ENCODE data around the gene SUSD4.
"Not testable (repeated sequence)": the region's sequence is repeated elsewhere in the genome, so short reads cannot be mapped to it uniquely, and the experiment has no call there.

The SUSD4 gene

DNA sequence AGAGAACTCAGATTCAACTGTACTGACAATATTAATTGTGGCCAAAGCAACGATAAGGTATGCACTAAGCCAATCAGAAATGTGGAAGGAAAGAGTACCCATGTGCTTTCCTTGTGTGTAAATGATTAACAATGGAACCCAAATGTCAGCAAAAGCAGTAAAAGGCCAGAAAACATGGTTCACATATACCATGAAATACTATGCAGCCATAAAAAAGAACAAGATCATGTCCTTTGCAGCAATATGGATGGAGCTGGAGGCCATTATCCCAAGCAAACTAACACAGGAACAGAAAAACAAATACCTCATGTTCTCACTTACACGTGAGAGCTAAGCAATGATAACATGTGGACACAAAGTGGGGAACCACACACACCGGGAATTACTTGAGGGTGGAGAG, 78.5 kb downstream of the SUSD4 start:
- no peak for DNase-seq

DNA sequence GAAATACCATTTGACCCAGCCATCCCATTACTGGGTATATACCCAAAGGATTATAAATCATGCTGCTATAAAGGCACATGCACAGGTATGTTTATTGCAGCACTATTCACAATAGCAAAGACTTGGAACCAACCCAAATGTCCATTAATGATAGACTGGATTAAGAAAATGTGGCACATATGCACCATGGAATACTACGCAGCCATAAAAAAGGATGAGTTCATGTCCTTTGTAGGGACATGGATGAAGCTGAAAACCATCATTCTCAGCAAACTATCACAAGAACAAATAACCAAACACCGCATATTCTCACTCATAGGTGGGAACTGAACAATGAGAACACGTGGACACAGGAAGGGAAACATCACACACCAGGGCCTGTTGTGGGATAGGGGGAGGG, 80.3 kb downstream of the SUSD4 start:
- DNase-seq, result not testable (repeated sequence)

DNA sequence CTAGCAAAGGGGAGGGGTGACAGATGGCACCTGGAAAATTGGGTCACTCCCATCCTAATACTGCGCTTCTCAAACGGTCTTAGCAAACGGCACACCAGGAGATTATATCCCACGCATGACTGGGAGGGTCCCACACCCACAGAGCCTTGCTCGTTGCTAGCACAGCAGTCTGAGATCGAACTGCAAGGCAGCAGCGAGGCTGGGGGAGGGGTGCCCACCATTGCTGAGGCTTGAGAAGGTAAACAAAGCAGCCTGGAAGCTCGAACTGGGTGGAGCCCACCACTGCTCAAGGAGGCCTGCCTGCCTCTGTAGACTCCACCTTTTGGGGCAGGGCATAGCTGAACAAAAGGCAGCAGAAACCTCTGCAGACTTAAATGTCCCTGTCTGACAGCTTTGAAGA, 85.7 kb downstream of the SUSD4 start:
- not testable (repeated sequence) for DNase-seq

DNA sequence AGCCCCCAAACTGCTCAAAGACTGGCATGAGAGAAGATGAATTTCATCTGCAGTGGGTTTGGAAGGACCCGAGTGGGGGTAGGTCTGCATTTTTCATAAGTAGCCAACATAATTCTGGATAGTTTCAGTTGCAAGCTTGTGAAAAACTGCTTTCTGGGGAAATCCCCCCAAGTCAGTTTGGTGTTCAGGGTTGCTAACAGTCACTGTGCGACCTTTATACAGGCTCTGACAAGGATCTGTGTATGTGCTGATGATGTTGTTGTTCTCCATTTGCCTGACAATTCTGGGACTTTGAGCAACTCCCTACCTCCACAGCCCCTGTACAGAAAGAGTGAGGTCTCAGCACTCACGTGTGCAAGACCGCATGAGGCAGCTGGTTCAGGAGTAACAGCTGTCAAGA, 87.9 kb downstream of the SUSD4 start:
- no peak for DNase-seq

DNA sequence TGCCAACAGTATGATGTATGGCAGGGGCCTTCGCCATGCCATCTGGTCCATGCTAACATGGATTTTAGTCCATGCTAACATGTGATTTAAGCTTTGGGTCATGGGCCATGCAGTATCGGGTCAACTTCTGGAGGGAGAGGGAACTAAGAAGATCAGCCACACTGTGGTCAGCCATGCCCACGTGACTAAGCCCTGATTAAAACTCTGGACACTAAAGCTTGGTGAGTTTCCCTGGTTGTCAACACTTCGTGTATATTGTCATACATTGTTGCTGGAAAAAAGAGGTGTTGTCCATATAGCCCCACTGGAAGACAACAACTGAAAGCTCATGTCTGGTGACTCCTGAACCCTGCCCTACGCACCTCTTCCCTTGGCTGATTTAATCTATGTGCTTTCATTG, 90.5 kb downstream of the SUSD4 start:
- DNase-seq, result no peak

DNA sequence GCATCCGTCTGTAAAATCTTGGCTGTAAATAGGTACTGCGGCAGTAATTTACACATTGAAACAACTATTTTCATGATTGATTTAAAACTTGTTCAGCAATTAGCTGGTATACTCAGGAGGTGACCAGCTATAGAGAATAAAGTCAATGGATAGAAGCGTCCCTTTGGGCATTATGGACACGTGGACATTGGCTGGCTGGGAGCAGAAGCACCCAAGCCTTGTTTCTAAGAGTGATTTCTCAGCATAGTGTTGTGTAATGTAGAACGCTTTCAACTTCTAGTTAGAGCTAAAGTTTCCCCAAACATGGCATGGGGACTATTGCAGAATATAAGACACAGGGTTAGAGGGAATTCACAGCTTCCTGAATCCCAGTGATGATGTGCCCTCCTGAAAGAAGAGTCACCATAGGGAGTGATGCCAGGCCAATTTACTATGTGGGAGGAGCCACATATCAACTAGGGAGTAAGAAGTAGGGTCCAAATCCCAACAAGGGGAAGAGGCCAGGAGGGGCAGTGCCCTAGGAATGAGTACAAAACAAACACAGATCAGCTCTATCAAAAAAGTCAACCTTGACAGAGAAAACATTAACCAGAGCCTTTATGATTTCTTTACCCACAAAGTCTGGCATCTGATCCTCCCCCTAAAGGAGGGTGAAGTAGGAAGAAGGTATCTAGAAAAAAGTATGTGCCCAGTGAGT, 92.7 kb downstream of the SUSD4 start:
- no peak for DNase-seq

DNA sequence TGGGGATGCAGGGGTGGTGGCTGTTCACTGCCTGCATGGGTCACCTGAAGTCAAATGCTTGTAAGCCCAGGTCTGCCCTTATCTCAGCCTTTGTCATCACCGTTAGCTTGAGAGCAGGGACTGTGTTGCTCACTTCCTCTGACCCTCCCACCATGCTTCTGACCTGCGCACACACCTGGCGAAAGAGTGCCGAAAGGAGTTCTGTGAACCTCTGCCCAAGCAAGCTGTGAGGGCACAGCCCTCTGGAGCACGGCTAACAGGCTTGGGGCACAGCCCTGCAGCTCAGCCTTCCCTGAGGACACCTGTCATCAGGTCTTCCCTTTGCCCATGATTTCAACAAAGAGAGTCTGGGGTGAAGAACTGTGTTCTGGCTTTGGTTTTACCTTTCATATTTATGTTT, 93.8 kb downstream of the SUSD4 start:
- no peak for DNase-seq

DNA sequence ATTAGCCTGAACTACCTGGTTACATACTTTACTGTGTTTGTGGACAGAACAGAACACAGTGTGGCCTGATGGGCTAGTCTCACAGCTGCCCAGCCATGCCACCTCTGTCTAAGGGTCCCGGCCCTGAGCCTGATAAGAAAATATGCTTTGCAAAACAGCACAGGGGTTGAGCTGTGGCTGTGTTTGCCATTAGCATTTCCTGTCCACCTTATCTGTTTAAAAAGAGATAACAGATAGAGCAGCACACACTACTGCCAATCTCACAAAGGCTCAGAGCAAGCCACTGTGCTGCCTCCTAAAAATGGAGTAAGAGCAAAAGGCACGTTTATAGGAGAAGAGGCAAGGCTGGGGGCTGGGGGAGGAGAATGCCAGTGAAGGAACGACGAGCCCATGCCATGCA, 95.0 kb downstream of the SUSD4 start:
- DNase-seq, result no peak

DNA sequence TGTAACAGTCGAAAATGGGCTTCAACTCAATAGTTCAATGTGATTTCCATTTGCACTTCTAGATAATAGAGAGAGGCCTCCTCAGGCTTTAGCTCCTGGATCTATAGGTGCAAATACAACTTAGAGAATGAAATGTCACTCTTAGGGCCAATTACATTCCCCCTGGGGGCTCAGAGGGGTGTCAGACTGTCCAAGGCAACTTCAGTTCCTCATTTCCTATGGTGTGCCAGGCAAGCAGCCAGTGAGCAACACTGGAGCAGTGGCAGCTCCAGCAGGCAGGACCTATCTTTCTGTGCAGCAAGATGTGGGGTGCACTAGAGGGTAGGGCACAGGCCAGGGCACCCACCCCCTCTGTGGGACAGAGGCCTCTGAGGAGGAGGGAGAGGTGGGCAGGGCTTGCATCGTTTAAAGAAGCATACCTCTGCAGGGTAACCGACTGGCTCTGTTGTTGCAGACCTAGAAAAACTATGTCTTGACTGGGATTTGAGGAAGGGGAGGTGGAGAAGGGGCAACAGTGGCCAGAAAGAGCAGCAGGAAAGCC, 97.3 kb downstream of the SUSD4 start:
- DNase-seq, result no peak

DNA sequence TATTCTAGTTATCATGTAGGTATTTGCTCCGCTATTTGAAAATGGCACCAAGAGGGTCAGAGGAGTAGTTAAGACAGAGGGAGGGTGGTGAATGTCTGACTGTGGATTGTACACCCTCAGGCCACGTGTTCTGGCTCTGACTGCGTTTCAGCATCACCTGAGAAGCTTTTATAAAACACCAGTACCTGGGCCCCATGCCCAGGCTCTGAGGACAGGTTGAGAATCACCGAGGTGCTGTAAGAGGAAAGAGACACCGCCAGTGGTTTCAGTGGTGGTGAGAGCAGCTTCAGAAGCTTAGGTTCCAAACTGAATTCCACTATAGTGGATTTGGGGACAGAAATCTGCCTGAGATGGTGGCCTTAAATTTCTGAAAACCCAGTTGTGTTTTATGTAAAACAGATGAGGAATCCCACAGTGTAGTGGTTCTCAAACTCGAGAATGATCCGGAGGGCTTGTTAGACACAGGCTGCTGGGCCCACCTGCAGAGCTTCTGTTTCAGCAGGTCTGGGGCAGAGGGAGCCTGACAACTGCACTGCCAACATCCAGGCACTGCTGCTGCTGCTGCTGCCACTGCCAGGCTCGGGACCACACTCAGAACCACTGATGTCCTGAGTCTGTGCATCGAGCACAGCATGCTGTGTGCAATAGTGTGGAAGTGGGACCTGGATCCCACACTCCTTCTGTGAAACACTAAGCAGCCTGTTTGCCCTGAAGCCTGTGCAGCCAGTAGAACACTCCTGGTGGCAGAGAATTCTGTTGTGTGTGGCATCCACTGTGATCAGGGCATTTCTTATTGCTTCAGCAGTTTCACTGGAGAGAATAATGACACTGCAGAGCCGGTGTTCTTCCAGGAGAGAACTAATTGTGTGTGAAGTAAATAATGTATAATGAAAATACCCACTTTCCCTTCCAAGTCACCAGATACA, 98.7 kb downstream of the SUSD4 start:
- DNase-seq, result no peak

DNA sequence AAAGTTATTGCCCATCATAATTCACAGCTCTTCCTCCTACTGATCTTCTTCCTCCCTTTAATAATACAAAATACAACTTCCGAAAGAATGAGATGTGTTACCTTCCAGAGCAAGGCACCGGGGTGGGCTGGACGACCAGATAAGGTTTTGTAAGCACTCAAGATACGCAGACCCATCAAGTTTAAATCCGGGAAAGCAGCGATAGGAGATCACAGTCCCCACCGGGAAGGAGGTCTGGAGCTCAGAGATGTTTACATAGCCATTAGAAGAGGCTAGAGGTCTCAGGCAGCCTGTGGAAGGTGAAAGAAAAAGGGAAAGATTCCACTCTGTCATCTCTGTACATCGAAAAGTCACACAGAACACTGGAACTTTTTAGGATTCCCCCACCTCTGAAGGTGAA, 99.4 kb downstream of the SUSD4 start:
- no peak for DNase-seq

DNA sequence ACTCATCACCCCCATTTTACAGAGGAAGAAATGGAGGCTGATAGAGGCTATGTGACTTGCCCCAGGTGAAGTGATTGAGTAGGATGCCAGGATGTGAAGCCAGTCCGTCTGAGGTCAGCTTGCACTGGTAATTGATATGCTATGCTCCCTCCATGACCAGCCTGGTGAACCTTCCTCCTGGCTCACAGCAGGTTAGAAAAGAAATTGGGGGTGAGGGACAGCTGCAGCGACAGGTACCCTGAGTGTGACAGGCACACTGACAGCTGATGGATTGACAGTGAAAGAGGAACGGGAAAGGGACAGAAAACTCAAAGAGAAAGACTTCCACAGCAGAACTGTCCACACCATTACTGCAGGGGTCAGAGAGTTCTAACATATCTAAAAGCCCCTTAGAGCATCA, 102.1 kb downstream of the SUSD4 start:
- DNase-seq, result no peak

DNA sequence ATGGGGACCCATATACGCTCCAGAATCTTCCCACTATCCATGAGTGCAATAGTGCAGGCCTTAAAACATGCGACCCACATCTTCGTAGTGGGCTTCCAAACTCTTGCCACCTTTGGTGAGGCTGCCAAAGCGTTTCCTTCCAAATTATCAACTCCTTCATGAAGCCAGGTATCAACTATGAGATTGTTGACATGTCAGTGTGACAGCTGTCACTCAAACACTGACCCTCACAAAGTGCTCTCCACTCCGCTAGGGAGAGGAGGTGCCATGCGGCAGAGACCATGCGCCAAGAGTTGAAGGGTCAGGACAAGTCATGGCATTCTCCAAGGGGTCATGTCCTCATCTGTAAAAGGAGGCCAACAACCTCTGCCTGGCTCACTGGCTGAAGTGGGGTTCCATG, 103.3 kb downstream of the SUSD4 start:
- no peak for DNase-seq

DNA sequence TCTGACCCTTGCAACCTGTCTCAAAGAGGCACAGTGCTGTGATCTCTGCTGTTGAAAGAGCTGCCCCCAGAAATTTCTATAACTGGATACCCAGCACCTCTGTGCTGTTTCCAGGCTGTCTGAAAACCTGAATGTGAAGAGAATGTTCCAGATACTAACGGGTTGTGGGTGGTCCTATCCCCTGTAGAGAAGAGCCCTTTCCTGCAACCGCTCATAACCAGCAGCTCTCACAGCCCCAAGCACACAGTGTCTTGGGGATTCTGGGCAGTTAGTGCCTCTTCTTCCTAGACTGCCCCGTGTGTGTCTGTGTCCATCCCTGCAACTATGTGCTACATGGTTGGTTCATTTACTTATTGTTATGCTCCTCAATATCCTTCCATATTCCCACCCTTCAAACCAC, 104.5 kb downstream of the SUSD4 start:
- no peak for DNase-seq

DNA sequence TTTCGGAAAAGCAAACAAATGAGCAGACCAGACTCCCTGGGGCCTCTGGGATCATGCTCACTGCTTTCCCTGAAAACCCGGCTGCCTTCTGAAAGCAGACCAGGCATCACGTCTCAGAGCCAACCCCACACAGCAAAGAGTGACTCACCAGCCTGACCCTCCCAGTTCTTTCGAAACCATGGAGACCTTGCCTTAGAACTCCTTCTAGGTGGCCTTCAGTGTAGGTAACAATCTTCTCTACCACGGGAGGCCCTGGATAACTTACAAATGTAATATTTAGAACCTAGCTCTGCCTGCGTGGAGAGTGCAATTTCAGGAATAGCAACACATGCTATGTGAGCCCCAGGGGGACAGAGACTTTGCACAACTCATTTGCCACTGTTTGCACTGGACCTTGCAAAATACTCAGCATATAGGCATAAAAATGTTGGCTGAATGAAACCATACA, 105.2 kb downstream of the SUSD4 start:
- no peak for DNase-seq

DNA sequence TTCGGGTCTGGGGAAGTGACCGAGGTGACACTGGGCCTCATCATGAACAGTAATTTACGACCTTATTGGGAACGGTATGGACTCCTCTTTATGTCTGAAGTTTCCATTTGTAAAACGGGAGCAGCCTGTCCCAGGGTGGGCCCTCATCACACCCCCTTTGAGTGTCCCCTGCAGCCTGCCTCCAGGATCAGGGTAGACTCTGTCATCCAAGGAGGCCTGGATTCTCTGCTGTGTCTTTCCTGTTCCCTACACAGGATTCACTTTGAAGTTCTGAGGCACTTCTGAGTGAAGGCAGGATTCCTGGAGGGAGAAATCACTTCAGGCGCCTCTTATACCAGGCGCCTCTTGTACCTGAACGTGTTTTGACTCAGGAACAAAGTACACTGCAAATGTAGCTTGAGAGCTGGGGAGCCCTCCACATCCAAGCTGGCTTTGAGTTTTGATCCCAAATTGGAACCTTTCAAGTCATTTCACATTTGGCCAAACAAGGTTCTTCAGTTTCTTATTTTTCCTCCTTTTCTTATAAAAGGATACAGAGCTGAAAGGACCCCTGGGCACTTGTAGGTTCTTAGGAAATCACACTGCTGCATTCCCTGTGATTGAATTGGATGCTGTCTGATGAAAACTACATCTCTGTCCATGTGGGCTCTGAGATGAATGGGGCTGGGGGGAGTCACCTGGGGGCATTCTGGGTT, 106.0 kb downstream of the SUSD4 start:
- DNase-seq, result no peak

DNA sequence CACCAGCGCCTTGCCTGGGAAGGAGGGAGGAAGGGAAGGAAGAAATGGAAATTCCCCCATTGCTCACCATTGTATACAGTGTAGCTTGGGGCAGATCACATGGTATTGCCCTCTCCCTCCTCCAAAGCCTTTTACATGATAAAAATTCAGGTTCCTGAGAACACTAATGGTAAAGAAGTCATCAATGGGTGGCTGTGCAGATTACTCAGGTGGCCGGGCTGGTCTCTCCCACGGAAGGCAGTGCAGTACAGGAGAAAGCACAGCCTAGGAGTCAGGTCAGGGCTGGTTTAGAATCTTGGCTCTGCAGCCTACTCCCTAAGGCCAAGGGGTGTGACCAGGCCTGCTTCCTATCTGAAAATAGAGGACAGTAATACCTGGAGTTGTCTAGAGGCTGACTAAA, 107.9 kb downstream of the SUSD4 start:
- DNase-seq, result no peak

DNA sequence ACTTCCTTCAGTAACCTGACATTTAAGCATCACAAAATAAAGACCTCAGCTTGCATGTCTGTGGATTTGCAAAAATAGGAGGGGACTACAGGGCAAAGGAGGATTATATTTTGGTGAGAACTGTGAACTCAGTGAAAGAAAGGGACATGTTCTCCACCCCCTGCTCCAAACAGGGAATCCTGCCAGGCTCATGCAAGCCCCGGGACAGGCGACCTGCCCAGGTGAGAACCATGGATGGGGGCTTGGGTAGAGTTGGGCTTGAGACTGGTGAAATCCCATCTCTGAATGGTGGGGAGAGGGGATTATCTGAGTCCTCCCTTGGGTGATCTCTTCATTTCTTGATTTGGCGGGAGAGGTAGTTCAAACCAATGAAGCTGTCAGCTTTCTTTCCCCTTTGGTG, 110.1 kb downstream of the SUSD4 start:
- DNase-seq, result no peak

DNA sequence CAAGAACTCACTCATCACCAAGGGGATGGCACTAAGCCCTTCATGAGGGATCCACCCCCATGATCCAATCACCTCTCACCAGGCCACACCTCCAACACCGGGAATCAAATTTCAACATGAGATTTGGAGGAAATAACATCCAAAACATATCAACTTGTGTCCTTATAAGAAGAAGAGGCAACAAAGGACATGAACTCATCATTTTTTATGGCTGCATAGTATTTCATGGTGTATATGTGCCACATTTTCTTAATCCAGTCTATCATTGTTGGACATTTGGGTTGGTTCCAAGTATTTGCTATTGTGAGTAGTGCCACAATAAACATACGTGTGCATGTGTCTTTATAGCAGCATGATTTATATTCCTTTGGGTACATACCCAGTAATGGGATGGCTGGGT, 112.6 kb downstream of the SUSD4 start:
- DNase-seq, result not testable (repeated sequence)

DNA sequence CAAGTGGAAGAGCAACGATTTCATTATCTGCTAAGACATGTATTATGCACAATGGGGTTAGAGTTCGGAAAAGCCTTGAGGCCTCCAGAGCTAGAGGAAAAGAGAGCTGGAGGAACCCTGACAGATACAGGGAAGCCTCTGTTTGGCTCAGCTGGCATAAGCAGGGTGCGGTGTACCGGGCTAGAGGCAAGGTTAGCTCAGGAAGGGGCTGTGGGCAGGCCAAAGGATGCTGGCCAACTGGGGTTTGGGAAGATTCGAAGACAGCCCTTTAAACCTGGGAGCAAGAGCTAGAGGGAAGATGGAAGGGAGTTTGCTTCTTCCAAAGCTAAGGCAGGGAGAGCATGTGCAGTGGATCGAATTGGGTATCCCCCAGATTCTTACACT, 113.4 kb downstream of the SUSD4 start:
- no peak for DNase-seq

DNA sequence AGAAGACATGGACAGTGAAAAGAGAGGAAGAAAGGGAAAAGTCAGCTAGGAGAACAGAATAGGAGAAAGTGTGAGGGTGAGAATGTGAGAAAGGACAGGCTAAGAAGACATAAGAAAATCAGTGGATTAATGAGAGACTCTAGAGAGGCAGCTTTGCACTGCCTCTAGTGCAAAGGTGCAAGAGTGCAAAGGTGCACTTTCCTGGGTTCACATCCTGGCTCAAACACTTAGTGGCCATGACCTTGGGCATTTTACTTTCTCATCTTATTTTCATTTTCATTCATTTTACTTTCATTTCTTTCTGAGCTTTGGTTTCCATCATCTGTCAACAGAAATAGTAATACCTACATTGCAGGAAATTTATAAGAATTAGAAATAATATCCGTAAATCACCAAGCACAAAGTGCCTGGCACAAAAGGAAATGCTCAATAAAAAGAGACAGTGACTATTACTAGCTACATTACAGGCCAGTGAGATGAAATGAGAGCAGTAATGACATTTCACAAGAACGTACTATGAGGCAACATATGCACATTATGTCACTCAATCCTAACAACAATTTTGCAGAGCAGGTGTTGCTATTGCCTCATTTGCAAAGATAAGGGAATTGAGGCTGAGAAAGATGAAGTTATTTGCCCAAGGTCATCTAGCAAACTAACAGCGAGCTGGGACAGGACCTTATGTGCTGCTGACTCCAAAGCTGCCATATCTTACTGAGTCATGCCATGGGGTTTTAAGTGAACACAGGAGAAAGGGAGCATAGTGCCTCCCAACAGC, 113.9 kb downstream of the SUSD4 start:
- DNase-seq, result no peak

DNA sequence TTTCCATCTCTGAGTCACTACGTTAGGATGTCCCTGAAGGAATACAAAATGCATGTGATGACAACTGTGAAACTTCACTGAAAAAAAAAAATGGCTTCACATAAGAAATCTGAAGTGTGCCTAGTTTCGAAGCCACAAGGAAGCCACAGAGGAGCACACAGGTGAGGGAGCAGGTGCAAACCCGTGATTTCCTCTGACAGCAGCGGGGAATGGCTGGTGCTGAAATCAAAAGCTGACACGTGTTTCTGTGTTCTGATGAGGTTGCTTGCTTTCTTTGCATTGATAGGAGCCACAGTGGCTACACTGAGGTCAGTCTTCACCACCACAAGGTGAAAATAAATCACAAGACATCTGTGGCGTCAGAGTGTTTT, 115.2 kb downstream of the SUSD4 start:
- no peak for DNase-seq
